ENCODE results near the gene BACE1-AS.
"Not testable (repeated sequence)": the region's sequence is repeated elsewhere in the genome, so short reads cannot be mapped to it uniquely, and the experiment has no call there.

Gene BACE1-AS

DNA sequence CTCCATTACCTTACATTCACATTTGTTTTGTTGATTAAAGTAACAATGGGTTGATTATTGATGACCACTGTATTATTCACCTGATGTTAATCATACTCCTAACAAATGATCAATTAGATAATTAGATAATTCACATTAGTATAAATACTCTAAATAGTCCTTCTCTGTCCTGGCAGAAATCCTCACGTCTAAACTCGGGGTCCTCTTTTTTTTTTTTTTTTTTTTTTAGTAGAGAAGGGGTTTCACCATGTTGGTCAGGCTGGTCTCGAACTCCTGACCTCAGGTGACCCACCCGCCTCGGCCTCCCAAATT lies 36.1 kb downstream of the BACE1-AS start:
- DNase-seq (ENCODE audit: low read depth), result not testable (repeated sequence)

DNA sequence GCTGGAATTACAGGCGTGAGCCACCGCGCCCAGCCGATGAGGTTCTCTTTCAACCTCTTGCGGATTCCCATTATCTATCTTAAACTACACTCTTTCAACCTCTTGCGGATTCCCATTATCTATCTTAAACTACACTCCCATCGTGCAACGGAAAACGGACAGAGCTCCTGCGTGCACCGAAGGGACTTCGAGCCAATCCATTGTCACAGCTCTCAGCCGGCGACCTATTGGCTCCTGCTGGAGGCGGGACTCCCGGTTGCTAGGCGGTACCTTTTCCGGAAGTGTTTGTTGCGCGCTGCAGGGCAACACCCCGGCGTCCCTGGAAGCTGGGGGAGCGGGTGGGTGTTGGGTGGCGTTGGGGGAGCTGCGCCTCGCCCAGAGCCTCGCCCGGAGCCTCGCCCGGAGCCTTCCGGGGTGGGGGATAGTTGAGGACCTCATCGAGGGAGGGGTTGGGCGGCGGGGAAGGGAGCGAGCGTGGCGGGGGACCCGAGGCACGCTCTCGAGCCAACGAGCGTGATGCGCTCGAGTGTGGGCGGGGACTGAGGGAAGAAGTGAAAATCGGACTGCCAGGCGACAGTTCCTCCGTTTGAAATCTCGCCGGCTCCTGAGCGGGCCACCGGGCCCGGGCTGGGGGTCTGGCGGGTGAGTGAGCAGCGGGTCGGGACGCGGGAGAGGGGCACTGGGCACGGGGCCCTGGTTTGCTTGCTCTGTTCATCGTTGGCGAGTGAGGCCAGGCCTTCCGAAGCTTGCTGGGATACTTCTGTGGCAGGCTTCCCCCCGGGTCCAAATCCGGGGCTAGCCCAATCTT lies 36.6 kb downstream of the BACE1-AS start, which contains the start of gene CEP164:
Gene CEP164, plus strand, starts transcription at position 288 of the 808 bp plus-strand sequence. CDS start 10,733 bp downstream, outside the sequence.
- DNase-seq (ENCODE audit: low read depth), result peak; percentile 93

DNA sequence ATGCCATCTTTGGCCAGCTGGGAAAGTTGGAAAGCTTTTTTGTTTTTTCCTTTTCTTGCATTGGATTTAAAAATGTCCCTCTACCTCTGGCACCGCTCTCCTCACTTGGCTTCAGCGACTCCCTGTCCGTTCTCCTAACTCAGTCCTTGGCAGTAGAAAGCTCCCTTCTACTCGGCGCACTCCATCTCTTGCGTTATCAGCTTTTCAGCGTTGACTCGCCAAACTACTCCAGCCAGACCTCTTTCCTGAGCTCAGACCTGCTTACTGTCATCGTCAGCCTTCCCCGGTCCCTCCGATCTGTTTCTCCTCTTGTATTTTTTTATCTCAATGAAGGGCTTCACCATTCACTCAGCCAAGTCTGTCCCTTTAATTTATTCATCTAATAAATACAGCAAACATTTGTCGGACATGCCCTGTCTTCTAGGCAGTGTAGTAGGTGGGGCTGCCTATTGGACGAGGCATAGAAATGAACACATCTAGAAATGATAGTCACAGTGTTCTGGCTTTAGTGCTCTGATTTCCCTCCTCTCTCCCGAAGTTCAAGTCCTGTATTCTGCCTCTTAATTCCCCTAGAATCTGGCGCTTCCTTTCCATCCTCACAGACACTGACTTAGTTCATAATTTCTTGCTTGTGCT lies 37.3 kb downstream of the BACE1-AS start:
- DNase-seq (ENCODE audit: low read depth), result no peak

DNA sequence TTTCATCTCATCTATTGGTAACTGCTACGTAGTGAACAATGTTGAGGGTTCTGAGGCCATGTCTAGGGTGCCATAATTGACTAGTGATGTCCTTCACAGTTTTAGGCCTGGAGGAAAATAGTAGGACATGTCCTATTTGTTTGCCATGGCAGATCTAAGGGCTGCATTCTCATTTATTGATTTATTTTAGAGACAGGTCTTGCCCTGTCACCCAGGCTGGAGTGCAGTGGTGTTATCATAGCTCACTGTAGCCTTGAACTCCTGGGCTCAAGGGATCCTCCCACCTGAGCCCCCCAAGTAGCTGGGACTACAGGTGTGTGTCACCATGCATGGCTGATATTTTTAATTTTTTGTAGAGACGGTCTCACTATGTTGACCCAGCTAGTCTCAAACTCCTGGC lies 41.7 kb downstream of the BACE1-AS start:
- no peak for DNase-seq (ENCODE audit: low read depth)

DNA sequence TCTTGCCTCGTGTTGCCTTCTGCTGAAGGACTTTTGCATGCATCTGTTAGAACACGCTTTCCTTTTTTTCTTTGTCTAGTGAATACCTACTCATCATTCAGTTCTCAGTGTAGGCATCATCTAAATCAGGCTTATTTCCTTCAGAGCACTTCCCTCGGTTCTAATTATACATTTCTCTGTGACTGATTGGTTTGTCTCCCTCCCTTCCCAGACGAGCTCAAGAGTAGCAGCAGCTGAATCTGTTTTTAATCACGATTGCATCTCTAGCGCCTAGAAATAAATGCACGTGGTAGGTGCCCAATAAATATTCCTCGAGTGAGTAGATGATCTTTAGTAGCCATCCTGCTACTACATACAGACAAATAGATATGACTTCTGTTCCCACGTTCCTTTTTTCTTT lies 42.8 kb downstream of the BACE1-AS start:
- DNase-seq (ENCODE audit: low read depth), result no peak

DNA sequence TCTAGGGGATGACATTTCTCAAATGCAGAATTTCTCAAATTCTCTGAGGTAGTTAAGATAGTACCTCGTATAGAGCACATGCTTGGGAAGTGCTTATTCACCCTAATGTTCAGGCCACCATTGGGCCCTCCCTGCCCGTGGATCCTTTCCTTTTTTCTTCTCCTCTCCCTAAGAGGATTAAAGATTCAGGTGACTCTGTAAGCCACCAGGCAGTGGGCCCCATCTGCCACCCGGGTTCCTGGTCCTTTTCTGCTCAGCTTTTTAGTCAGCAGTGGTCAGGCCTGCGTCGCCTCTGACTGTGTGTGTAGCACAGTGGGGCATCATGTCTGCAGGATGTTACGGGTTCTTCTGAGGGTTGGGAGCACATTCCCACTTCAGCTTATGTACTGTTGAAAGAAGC lies 43.8 kb downstream of the BACE1-AS start:
- no peak for DNase-seq (ENCODE audit: low read depth)

DNA sequence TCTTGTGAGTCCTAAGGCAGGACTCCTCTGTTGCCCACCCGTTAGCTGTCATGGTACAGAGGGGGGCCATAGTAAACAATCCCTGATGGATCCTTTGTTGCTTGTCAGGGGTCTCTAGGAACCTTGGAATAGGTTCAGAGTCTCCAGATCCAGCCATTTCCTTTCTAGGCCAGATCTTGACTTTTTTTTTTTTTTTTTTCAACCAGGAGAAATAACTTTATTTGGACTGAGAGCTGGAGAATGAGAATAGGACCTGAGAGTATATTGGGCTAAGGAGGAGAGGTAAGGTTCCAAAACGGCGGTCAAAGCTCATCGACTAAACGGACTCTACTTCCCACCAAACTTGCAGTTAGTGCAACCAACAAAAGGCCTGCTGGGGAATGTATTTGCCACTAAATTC lies 44.3 kb downstream of the BACE1-AS start:
- DNase-seq (ENCODE audit: low read depth), result no peak

DNA sequence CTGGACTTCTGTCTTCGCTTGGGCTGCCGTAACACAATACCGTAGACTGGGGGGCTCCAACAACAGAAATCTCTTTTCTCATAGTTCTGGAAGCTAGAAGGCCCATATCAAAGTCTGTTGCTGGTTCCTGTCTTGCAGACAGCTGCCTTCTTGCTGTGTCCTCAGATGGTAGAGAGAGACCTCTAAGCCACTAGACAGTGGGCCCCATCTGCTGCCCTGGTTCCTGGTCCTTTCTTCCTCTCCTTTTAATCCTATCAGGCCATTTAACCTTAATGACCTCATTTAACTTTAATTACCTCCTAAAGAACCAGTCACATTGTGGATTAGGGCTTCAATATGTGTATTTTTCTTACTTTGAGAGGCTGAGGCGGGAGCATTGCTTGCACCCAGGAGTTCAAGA lies 45.9 kb downstream of the BACE1-AS start:
- no peak for DNase-seq (ENCODE audit: low read depth)

All from GM04504 (cell line).